Sigmoid colon (tissue), 7 donors: ENCODE data around the gene CTSW. TPM values are rescaled to one million over a fixed set of nuclear protein-coding genes. Genes with fewer than 3 reads are reported as not detected.

Experiments used
- DNase-seq: peaks from one replicate; pipeline ENCODE4 v3.0.0-alpha.2; 2019
- H3K27ac ChIP-seq, 4 donors: fragments of 200-600 bp; sonication (generic); one replicate each; pipeline ENCODE4 v1.5.1; 2016 to 2019; ENCODE audit warnings: mild to moderate bottlenecking in 1 of 4
- H3K27me3 ChIP-seq, 3 donors: fragments of 200-600 bp; sonication (generic); one replicate each; pipeline ENCODE4 v1.5.1; 2019; ENCODE audit warnings: mild to moderate bottlenecking in 1 of 3
- H3K36me3 ChIP-seq, 4 donors: fragments of 200-600 bp; sonication (generic); one replicate each; pipeline ENCODE4 v1.5.1; 2016 to 2019
- H3K4me1 ChIP-seq, 4 donors: fragments of 200-600 bp; sonication (generic); one replicate each; pipeline ENCODE4 v1.5.1; 2017 to 2019
- H3K4me3 ChIP-seq, 4 donors: fragments of 200-600 bp; sonication (generic); one replicate each; pipeline ENCODE4 v1.5.1; 2017 to 2019; ENCODE audit warnings: mild to moderate bottlenecking in 2 of 4, moderate library complexity in 1 of 4
- H3K9me3 ChIP-seq, 4 donors: fragments of 200-600 bp in 3 of 4; sonication (generic) in 3 of 4; one replicate each; pipeline versions ENCODE4 v1.5.1 to v1.6.1; 2013 to 2019
- CTCF ChIP-seq, 4 experiments: fragments of 450-650 bp in 3 of 4; fragments of 200-600 bp in 1 of 4; IDR thresholded peaks; one replicate each; pipeline ENCODE4 v1.5.1; 2016 to 2019; ENCODE audit warnings: antibody characterized with exemption in 4 of 4, mild to moderate bottlenecking in 3 of 4, moderate library complexity in 2 of 4
- EP300 ChIP-seq, 4 donors: sonication (generic); formaldehyde crosslinking; IDR thresholded peaks; one replicate each; pipeline ENCODE4 v1.6.1; 2017; ENCODE audit warnings: antibody characterized with exemption in 4 of 4
- POLR2A ChIP-seq, 2 donors: fragments of 450-650 bp; IDR thresholded peaks; one replicate each; pipeline ENCODE4 v1.6.1; 2016; ENCODE audit warnings: antibody characterized with exemption in 2 of 2, mild to moderate bottlenecking in 2 of 2, moderate library complexity in 2 of 2
- POLR2AphosphoS5 ChIP-seq, 4 donors: sonication (generic); formaldehyde crosslinking; IDR thresholded peaks; one replicate each; pipeline ENCODE4 v1.6.1; 2017; ENCODE audit warnings: antibody characterized with exemption in 4 of 4
- WGBS, 2 donors: extraction: QIAGEN DNeasy Blood & Tissue Kit; methylation state at CpG; one replicate each; pipeline ENCODE4 v1.1.7; 2013; 5-methylcytosine and 5-hydroxymethylcytosine counted together
- intact Hi-C: fragments of 100-400 bp; cut with DNase I; formaldehyde crosslinking; loops from one replicate; pipeline ENCODE4 v1.15.1; 2023
- polyA plus RNA-seq, 3 donors: library from polyadenylated mRNA; stranded (reverse); fragments of 200-250 nt; gene quantifications; one replicate each; pipeline ENCODE4 v1.2.3, GENCODE V29; 2013
- total RNA-seq, 4 donors: library from RNA; depleted of rRNA; stranded (reverse); fragments of >200 nt; gene quantifications; one replicate each; pipeline ENCODE4 v1.1.0, GENCODE V29; 2016
- donor health status: healthy with polysubstance abuse.
- donor health status: Bipolar disorder and iron deficiency.
- donor health status: healthy.

The CTSW gene
- total and polyA plus RNA-seq, 7 donors = 0.82 to 3.1 (median 2.3) TPM; not detected in 4

GRCh38 chr11:65861165-65861505 lies 18.5 kb upstream of the CTSW start:
- Histone ChIP-seq H3K27ac (peak overlapping the region; percentile 89 to 99 (median 95)), H3K4me1 (peaks cover 0 to 47% (median 33%) of the 10 kb centered on the region in 4 donors), H3K27me3 (no peaks in the 10 kb centered on the region), H3K9me3 (no peaks in the 10 kb centered on the region), H3K4me3 (peak overlapping the region; percentile 79 to 98 (median 90)), H3K36me3 (peaks cover 14 to 48% (median 44%) of the 10 kb centered on the region in 4 donors)
- TF ChIP-seq POLR2AphosphoS5 (IDR thresholded peaks at IDR 0.05) (no peak), POLR2A (IDR thresholded peaks at IDR 0.05) (no peak), EP300 (IDR thresholded peaks at IDR 0.05) (no peak), CTCF (IDR thresholded peaks at IDR 0.05) (no peak)
- 5 to 13% methylated on average over 14 of the region's 14 CpGs for WGBS, 2 donors
- DNase-seq = peak; percentile 76
- intact Hi-C loops = no loop called here

- peak; percentile 70 for DNase-seq
- TF ChIP-seq POLR2A (IDR thresholded peaks at IDR 0.05) = no peak
- TF ChIP-seq EP300 (IDR thresholded peaks at IDR 0.05) = no peak
- no peak for TF ChIP-seq CTCF (IDR thresholded peaks at IDR 0.05)
- TF ChIP-seq POLR2AphosphoS5 (IDR thresholded peaks at IDR 0.05) = no peak
- 66 to 87% methylated on average over 13 of the region's 13 CpGs for WGBS, 2 donors
- peaks cover 14 to 50% (median 45%) of the 10 kb centered on the region in 4 donors for H3K36me3 ChIP-seq
- peaks cover 0 to 42% (median 27%) of the 10 kb centered on the region in 4 donors for H3K4me1 ChIP-seq
- peak overlapping the region; percentile 79 to 98 (median 90) for H3K4me3 ChIP-seq
- H3K27ac ChIP-seq = peak overlapping the region; percentile 89 to 99 (median 95)
- H3K27me3 ChIP-seq = no peaks in the 10 kb centered on the region
- intact Hi-C loops = no loop called here
- H3K9me3 ChIP-seq = no peaks in the 10 kb centered on the region
Observed at GRCh38 chr11:65861533-65862183, 18.0 kb upstream of the CTSW start.

GRCh38 chr11:65862191-65862735 lies 17.4 kb upstream of the CTSW start:
- TF ChIP-seq POLR2A (IDR thresholded peaks at IDR 0.05) (no peak), EP300 (IDR thresholded peaks at IDR 0.05) (no peak), POLR2AphosphoS5 (IDR thresholded peaks at IDR 0.05) (no peak), CTCF (IDR thresholded peaks at IDR 0.05) (no peak)
- WGBS, 2 donors = 79 to 88% methylated on average over 5 of the region's 5 CpGs
- intact Hi-C loops = no loop called here
- peaks cover 0 to 41% (median 27%) of the 10 kb centered on the region in 4 donors for H3K4me1 ChIP-seq
- H3K27me3 ChIP-seq = no peaks in the 10 kb centered on the region
- H3K27ac ChIP-seq = peak overlapping the region; percentile 89 to 99 (median 95)
- DNase-seq = peak; percentile 59
- peaks cover 17 to 56% (median 49%) of the 10 kb centered on the region in 4 donors for H3K36me3 ChIP-seq
- no peak overlapping the region for H3K4me3 ChIP-seq
- H3K9me3 ChIP-seq = no peaks in the 10 kb centered on the region

- no peak overlapping the region for H3K4me3 ChIP-seq
- WGBS, 2 donors = 93% methylated on average over 24 of the region's 24 CpGs
- no peaks in the 10 kb centered on the region for H3K9me3 ChIP-seq
- intact Hi-C loops = no loop called here
- H3K27ac ChIP-seq = peak overlapping the region; percentile 30 to 99 (median 90)
- TF ChIP-seq CTCF (IDR thresholded peaks at IDR 0.05) (no peak), EP300 (IDR thresholded peaks at IDR 0.05) (no peak), POLR2AphosphoS5 (IDR thresholded peaks at IDR 0.05) (peak in 1 of 4 donors; percentile 2)
- peaks cover 0 to 49% (median 34%) of the 10 kb centered on the region in 4 donors for H3K4me1 ChIP-seq
- peak; percentile 70 for DNase-seq
- peaks cover 23 to 66% (median 56%) of the 10 kb centered on the region in 4 donors for H3K36me3 ChIP-seq
- H3K27me3 ChIP-seq = no peaks in the 10 kb centered on the region
Observed at GRCh38 chr11:65862941-65863888, 16.4 kb upstream of the CTSW start.
